Mesodermal cell (in vitro differentiated cells): ENCODE results near the gene MYO3B.
"Not testable (repeated sequence)": the region's sequence is repeated elsewhere in the genome, so short reads cannot be mapped to it uniquely, and the experiment has no call there.

ENCODE experiments used
- H3K27ac ChIP-seq: 2 replicates; pipeline ENCODE4 v1.7.0; 2013; ENCODE audit warnings: mild to moderate bottlenecking, low read depth, low read length, moderate library complexity; ENCODE audit not compliant: severe bottlenecking
- H3K36me3 ChIP-seq: 2 replicates; pipeline ENCODE4 v1.7.1; 2013; ENCODE audit warnings: mild to moderate bottlenecking, low read length, moderate library complexity; ENCODE audit not compliant: control insufficient read depth, insufficient read depth
- H3K4me1 ChIP-seq: one replicate; pipeline ENCODE4 v1.7.1; 2013; ENCODE audit warnings: mild to moderate bottlenecking, low read length; ENCODE audit not compliant: insufficient read depth, control insufficient read depth, poor library complexity, severe bottlenecking
- H3K4me3 ChIP-seq: 2 replicates; pipeline ENCODE4 v1.7.0; 2013; ENCODE audit warnings: low read length, control low read depth, mild to moderate bottlenecking; ENCODE audit not compliant: insufficient read depth, poor library complexity, severe bottlenecking; ENCODE audit errors: extremely low read depth
- H3K9me3 ChIP-seq: 2 replicates; pipeline ENCODE4 v1.7.1; 2013; ENCODE audit warnings: mild to moderate bottlenecking, low read length, moderate library complexity; ENCODE audit not compliant: control insufficient read depth
- WGBS, 2 experiments: methylation state at CpG; one replicate each; pipeline ENCODE4 v1.1.5; 2013; ENCODE audit warnings: missing lambda C conversion rate in 2 of 2; ENCODE audit not compliant: insufficient coverage in 2 of 2; 5-methylcytosine and 5-hydroxymethylcytosine counted together

MYO3B gene

DNA sequence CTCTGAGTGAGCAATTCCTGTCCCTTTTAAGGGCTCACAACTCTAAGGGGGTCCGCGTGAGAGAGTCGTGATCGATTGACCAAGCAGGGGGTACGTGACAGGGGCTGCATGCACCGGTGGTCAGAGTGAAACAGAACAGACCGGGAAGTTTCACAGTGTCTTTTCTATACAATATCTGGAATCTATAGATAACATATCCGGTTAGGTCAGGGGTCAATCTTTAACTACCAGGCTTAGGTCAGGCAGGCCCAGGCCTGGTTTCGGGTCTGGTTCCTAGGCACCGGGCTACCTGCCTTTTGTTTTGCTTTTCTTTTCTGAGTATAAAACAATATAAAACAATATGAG is 35.3 kb downstream of the MYO3B start:
- H3K4me3 ChIP-seq, result not testable (repeated sequence)
- H3K27ac ChIP-seq, result peak overlapping the region; percentile 66

DNA sequence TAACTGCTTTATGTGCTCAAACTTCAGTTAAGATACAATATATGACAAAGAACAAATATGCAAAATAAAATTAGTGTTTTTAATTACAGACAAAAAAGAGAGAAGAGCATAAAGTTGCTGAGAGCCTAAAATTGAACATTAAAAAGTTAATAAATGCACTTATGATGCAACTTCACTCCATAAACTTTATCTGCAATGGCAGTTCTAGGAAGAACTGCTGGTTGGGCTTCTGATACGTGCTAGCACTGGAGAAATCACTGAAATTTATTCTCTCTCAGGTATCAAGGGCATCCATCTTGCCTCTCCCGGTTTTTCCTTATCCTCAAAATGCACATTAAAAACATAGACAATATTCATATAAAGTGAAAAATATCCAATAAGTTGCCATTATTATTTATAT is 35.7 kb downstream of the MYO3B start:
- H3K4me1 ChIP-seq, result peaks cover 3% of the 10 kb centered on the region
- H3K9me3 ChIP-seq, result peaks cover 11% of the 10 kb centered on the region
- H3K27ac ChIP-seq, result no peak overlapping the region
- H3K36me3 ChIP-seq, result no peaks in the 10 kb centered on the region
- H3K4me3 ChIP-seq, result no peak overlapping the region
- WGBS, 2 experiments, result 100% methylated on average over 1 of the region's 2 CpGs

More for the DNA sequence above, 35.3 kb downstream of the MYO3B start:
- WGBS, 2 experiments, result 90 to 94% methylated on average over 2 to 6 of the region's 10 CpGs
- H3K4me1 ChIP-seq, H3K36me3 ChIP-seq: not testable (repeated sequence)
- H3K9me3 ChIP-seq, result peaks cover 14% of the 10 kb centered on the region

DNA sequence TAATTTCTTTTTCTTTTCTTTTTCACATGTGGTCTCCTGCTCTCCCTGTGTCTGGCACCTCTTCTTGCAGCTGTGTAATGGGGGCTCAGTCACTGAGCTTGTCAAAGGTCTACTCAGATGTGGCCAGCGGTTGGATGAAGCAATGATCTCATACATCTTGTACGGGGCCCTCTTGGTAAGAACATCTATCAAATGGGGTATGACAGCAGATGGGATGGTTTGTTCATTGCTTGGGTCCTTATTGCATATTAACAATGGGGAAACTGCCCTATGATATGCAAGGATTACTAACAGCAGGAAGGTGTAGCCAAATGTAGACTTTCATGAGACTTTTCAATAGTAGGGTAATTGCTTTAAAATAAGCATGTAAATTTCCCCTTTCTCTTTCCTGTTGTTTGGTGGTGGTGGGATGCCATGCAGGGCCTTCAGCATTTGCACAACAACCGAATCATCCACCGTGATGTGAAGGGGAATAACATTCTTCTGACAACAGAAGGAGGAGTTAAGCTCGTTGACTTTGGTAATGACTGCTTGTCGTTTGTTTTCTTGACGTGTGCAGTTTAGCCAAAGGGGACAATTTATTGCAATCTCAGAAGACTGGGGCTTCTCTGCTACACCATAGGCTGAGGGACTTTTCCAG is 36.5 kb downstream of the MYO3B start:
- 0 to 21% methylated on average over 1 to 4 of the region's 7 CpGs for WGBS, 2 experiments
- no peak overlapping the region for H3K4me3 ChIP-seq
- H3K4me1 ChIP-seq, result peaks cover 3% of the 10 kb centered on the region
- H3K9me3 ChIP-seq, result peaks cover 8% of the 10 kb centered on the region
- peak overlapping the region; percentile 47 for H3K27ac ChIP-seq
- no peaks in the 10 kb centered on the region for H3K36me3 ChIP-seq

DNA sequence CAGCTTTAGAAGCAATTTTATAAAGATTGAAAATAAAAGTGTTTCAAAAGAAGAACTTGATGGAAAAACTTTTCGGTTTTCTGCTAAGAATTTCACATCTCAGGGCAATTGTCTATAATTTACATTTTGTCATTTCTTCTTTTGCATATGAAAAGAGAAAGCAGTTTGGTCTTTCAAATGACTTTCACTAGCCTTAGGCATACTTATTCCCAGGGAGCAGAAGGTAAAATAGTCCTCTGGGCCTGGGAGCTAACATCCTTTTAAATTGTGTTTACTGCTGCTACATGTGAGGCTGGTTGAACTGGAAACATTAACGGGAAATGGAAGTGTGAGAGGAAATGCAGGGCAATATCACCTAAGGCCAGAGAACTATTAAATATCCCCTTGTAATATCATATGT is 37.1 kb downstream of the MYO3B start:
- peaks cover 8% of the 10 kb centered on the region for H3K9me3 ChIP-seq
- peaks cover 3% of the 10 kb centered on the region for H3K4me1 ChIP-seq
- no peak overlapping the region for H3K4me3 ChIP-seq
- H3K27ac ChIP-seq, result peak overlapping the region; percentile 47
- WGBS, 2 experiments, result no CpG with 5 or more reads among the region's 2 CpGs
- H3K36me3 ChIP-seq, result no peaks in the 10 kb centered on the region

DNA sequence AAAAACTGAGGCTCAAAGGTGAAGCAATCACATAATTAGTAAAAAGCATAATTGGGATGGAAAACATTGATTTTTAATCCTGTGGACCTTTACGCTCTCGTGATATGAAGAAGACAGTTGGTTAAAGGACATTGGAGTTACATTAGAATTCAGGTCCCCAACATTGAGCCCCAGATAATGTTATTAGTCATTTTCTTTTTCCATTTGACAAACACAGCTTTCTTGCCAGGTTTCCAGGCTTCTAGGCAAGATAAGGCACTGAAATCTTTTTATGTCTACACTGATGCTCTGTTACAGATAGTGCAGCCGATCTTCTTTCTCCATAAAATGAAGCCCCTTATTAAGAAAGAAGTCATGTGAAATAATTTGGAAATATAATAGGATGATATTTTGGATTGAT is 38.5 kb downstream of the MYO3B start:
- no peak overlapping the region for H3K4me3 ChIP-seq
- no peaks in the 10 kb centered on the region for H3K9me3 ChIP-seq
- no peak overlapping the region for H3K27ac ChIP-seq
- H3K4me1 ChIP-seq, result peaks cover 3% of the 10 kb centered on the region
- no peaks in the 10 kb centered on the region for H3K36me3 ChIP-seq
- 85% methylated on average over 2 of the region's 3 CpGs; no CpG with 5 or more reads in 1 of the 2 experiments for WGBS, 2 experiments

DNA sequence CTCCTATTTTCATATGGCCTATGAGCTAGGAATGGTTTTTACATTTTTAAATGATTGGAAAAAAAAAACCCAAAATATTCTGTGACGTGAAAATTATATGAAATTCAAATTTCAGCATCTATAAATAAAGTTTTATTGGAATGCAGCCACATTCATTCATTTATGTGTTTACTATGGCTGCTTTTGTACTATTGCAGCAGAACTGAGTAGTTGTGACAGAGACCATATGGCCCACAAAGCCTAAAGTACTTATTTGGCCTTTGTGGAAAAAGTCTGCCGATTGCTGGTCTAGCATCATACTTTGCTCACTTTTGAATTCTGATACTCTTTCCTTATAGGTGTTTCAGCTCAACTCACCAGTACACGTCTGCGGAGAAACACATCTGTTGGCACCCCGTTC is 39.0 kb downstream of the MYO3B start:
- H3K4me3 ChIP-seq, result no peak overlapping the region
- H3K4me1 ChIP-seq, result peaks cover 4% of the 10 kb centered on the region
- no peak overlapping the region for H3K27ac ChIP-seq
- 70% methylated on average over 4 of the region's 5 CpGs; no CpG with 5 or more reads in 1 of the 2 experiments for WGBS, 2 experiments
- H3K36me3 ChIP-seq, result no peaks in the 10 kb centered on the region
- H3K9me3 ChIP-seq, result no peaks in the 10 kb centered on the region

DNA sequence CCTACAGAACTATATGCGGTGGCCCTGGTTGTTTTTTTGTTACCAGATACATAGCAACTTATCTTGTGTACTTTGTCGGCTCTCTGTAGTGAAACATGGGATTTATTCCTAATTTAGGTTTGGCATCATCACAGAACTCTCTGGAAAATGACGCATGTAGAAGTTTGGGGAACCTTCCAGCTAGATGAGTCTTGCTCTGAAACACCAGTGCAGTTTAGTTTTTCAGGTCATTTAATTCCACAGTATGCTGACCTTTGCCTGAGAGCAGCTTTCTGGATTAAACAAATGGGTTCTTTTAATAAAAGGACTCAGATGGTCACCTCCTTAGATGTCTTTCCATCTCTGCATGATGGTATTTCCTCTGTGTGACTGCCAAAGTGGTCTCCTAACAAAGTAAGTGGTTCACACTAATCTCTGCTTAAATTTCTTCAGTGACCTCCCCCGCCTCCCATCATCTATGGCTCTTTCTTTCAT is 39.9 kb downstream of the MYO3B start:
- Histone ChIP-seq H3K27ac (no peak overlapping the region), H3K4me1 (peaks cover 7% of the 10 kb centered on the region), H3K4me3 (no peak overlapping the region), H3K9me3 (no peaks in the 10 kb centered on the region), H3K36me3 (no peaks in the 10 kb centered on the region)
- 92 to 100% methylated on average over 2 to 3 of the region's 4 CpGs for WGBS, 2 experiments

DNA sequence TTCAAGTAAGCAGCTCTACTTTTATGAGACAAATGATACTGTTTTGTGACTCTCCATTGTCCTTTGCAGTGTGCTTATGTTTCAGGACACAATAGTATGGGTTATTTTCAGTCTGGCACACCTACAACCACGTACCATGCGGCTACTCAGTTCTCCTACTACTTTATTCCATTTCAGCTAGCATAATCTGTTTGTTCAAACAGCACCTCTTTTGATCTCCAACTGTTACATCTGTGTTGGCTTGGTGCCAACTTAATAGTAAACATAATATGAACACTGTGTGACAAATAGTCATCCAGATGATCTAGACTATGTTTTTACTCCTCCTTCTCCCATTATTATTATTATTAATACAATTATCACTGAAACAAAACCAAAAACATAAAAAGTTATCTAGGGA is 40.5 kb downstream of the MYO3B start:
- 100% methylated on average over 1 of the region's 2 CpGs; no CpG with 5 or more reads in 1 of the 2 experiments for WGBS, 2 experiments
- H3K4me3 ChIP-seq, result no peak overlapping the region
- no peaks in the 10 kb centered on the region for H3K9me3 ChIP-seq
- peaks cover 7% of the 10 kb centered on the region for H3K4me1 ChIP-seq
- H3K36me3 ChIP-seq, result no peaks in the 10 kb centered on the region
- no peak overlapping the region for H3K27ac ChIP-seq

DNA sequence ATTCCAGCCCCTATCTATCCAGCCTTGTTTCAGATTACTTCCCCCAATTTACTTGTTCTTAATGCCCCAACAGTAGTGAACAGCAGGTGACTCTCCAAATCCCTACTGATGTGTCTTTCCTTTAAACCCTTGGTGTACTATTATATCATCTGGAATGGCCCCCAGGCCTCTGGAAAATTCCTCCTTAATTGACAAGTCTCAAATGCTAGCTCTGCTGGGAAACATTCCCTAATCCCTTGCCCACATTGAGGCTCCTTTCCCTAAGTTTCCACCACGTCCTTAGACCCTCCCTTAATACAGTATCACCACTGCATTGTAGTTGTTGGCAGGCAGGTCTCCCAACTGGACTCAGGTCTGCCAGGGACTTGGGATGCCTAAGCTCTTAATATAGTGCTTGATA is 41.0 kb downstream of the MYO3B start:
- Histone ChIP-seq H3K4me3 (no peak overlapping the region), H3K27ac (no peak overlapping the region), H3K36me3 (no peaks in the 10 kb centered on the region), H3K4me1 (peaks cover 7% of the 10 kb centered on the region), H3K9me3 (no peaks in the 10 kb centered on the region)
- WGBS, 2 experiments, result 89% methylated on average over 1 of the region's 1 CpG; no CpG with 5 or more reads in 1 of the 2 experiments

DNA sequence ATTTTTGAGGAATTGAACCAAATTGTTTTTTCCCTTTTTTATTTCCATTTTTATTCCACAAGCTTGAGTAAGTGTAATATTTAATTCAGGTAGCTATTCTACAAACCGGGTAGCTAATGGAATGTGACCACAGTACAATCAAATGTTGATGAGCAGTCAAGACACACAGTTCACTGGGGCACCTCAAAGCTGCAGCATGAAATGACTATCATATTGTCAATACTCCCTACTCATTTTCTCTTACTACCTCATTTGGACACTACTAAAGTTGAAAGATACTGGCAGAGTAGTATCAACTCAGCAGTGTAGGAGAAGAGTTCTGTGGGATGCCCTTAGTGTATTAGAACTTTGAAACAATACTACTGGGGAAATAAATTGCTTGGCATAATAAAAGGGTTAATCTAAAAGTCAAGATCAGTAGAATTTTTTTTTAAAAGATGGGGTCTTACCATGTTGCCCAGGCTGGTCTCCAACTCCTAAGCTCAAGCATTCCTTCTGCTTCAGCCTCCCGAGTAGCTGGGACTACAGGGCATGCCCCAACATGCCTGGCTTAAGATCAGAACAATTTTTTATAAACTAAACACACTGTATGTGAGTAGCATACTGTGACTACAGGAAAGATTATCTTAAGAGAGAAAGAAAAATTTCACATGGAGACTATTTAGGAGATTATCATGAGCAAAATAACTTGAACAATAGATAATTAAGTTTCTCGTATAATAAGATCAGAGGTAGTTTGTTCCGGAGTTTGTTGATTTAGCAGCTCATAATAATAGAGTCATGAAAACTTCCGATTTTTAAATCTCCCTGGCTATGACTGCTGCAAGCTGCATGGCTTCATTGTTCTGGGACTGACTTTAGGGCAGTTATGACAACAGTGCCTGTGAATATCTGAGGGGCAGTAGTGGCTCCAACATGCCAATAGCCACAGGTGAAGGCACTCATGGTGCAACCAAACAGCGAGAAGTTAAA is 43.7 kb downstream of the MYO3B start:
- no peaks in the 10 kb centered on the region for H3K36me3 ChIP-seq
- no peak overlapping the region for H3K4me3 ChIP-seq
- peak overlapping the region; percentile 71 for H3K27ac ChIP-seq
- H3K9me3 ChIP-seq, result no peaks in the 10 kb centered on the region
- peaks cover 15% of the 10 kb centered on the region for H3K4me1 ChIP-seq
- WGBS, 2 experiments, result 79 to 86% methylated on average over 2 to 6 of the region's 6 CpGs
